NCI-H510A (cell line): ENCODE results near the gene CLDN6.

Experiments
- DNase-seq: peaks from one replicate; lab custom pipeline; 2025; lab: John Stamatoyannopoulos, UW

CLDN6 gene

GRCh38 chr16:2970563-2970962, 47.4 kb downstream of the CLDN6 start:
- DNase-seq: no peak

DNA sequence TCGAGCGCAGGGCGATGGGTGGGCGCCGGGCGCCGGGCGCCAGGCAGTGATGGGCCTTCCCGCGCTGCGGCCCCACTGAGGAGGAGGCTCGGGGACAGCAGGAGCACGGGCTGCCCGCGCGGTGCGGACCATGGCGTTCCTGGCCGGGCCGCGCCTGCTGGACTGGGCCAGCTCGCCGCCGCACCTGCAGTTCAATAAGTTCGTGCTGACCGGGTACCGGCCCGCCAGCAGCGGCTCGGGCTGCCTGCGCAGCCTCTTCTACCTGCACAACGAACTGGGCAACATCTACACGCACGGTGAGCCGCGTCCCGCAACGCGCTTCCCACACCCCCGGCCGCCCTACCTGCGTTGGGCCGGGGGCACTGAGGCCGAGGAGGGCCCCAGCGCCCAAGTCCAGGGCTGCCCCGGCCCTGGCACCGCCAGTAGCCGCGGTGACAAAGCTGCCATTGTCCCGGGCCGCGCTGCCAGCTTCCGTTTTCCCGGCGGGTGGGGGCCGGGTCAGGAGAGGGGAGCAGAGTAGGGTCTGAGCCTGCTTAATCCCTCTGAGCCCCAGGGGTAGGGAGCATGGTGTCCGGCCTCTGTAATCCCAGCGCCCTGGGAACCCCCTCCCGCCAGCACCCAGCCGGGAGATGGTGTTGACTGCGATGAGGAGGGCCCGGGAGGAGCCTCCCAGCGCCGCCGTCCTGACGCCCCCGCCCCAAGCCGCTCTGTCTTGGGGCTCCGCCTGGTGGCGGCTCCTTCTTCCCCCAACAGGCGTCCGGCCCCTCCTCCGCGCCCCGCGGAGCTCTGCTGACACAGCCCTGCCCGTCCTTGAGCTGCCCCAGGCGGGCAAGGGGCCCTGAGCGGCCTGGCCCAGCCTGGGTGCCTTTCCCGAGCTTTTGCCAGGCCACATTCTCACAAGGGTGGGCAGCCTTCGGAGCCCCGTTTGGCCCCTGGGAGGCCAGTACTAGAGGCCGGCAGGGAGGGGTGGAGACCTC, 48.1 kb downstream of the CLDN6 start:
- no peak for DNase-seq

GRCh38 chr16:2968738-2969544, 49.0 kb downstream of the CLDN6 start, which contains the start of gene PAQR4:
Gene PAQR4, plus strand, starts transcription at chr16:2969348. Its CDS starts 327 bp downstream, at chr16:2969675.
- peak; percentile 63 for DNase-seq

DNA sequence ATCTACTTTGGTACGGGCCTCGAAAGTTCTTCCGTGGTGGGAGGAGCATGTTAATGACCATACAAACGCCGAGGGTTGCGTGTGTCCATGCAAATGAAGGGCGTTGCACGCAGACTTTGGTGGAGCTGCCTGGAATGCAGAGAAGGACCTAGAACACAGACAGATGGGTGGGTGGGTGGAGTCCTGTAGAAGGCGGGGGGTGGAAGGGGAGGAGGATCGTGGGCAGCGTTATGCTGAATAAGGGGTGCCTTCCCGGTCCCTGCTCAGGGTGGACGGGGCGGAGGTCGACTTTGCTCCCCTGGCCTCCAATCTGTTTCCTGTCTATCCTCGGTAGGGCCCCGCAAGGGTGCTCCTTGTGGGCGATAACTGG, 49.6 kb downstream of the CLDN6 start:
- DNase-seq: no peak

- DNase-seq: no peak
These were observed 50.2 kb downstream of the CLDN6 start for GRCh38 chr16:2967721-2968161.

DNA sequence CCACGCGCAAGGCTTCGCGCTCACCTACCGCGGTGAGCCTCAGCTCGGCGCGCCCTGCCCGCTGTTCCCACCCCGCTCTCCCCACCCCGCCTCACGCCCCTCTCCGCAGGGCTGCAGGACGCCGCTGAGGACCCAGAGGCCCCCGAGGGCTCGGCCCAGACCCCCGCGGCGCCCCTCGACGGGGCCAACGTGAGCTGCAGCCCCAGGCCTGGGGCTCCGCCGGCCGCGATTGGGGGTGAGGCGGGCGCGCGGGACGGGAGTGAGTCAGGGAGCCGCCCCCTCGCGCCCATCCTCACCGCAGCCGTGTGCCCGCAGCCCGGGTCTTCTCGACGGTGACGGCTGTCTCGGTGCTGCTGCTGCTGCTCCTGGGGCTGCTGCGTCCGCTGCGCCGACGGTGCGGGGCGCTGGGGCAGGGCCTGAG, 50.8 kb downstream of the CLDN6 start:
- DNase-seq: no peak

- DNase-seq: no peak
These were observed 51.2 kb downstream of the CLDN6 start for GRCh38 chr16:2966808-2967191.

DNA sequence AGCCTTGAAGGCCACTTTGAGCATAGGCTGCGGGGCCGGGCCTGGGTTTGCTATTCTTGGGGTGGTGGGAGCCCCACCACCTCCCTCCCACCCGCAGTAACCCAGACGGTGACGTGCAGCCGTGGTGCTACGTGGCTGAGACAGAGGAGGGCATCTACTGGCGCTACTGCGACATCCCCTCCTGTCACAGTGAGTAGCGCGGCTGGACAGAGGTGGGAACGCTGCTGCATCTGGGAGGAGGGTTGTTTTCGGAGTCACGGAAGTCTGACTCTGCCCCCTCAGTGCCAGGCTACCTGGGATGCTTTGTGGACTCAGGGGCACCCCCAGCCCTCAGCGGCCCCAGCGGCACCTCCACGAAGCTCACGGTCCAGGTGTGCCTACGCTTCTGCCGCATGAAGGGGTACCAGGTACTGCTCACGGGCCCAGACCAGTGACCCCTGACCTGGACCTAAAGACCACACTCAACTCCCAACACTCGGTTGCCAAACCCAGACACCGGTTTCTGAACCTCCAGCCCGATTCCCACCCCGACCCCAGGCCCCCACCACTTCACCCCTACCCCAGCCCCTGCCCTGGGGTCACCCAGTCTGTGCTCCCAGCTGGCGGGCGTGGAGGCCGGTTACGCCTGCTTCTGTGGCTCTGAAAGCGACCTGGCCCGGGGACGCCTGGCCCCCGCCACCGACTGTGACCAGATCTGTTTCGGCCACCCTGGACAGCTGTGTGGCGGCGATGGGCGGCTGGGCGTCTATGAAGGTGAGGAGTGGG, 51.8 kb downstream of the CLDN6 start:
- DNase-seq: no peak
